Neural cell (in vitro differentiated cells): ENCODE data around the gene LGALS8. TPM values are rescaled to one million over a fixed set of nuclear protein-coding genes. Genes with fewer than 3 reads are reported as not detected.

Source experiments
- H2AFZ ChIP-seq: fragments of 200-600, 300-800 bp; sonication (generic), shearing (Covaris generic); 2 replicates; pipeline ENCODE4 v1.6.0; 2014; ENCODE audit warnings: low read depth, mild to moderate bottlenecking, antibody characterized with exemption, low read length, moderate library complexity
- H3F3A ChIP-seq: fragments of 200-600 bp; shearing (Covaris generic); 2 replicates; pipeline ENCODE4 v1.6.1; 2016; ENCODE audit warnings: mild to moderate bottlenecking, moderate library complexity, mixed read lengths, antibody characterized with exemption, low read length; ENCODE audit not compliant: insufficient read depth, poor library complexity, severe bottlenecking
- H3K27ac ChIP-seq: fragments of 200-600, 300-800 bp; sonication (generic), shearing (Covaris generic); 2 replicates; pipeline ENCODE4 v1.5.1; 2014; ENCODE audit warnings: mild to moderate bottlenecking, low read length, moderate library complexity
- H3K27me3 ChIP-seq: fragments of 300-800, 200-600 bp; sonication (generic), shearing (Covaris generic); 2 replicates; pipeline ENCODE4 v1.6.0; 2014; ENCODE audit warnings: mild to moderate bottlenecking, low read depth, low read length, moderate library complexity; ENCODE audit not compliant: insufficient read depth
- H3K36me3 ChIP-seq: fragments of 300-800, 200-600 bp; sonication (generic), shearing (Covaris generic); 2 replicates; pipeline ENCODE4 v1.5.1; 2014; ENCODE audit warnings: mild to moderate bottlenecking, antibody characterized with exemption, low read length, moderate library complexity; ENCODE audit not compliant: insufficient read depth
- H3K4me2 ChIP-seq: fragments of 300-800, 200-600 bp; sonication (generic), shearing (Covaris generic); 2 replicates; pipeline ENCODE4 v1.6.0; 2014; ENCODE audit warnings: mild to moderate bottlenecking, low read length
- H3K4me3 ChIP-seq: fragments of 300-800, 200-600 bp; sonication (generic), shearing (Covaris generic); 2 replicates; pipeline ENCODE4 v1.5.1; 2014; ENCODE audit warnings: mild to moderate bottlenecking, low read length, moderate library complexity
- H3K79me2 ChIP-seq: fragments of 200-600 bp; shearing (Covaris generic); replicated peaks from 2 replicates; pipeline ENCODE4 v1.6.0; 2014; ENCODE audit warnings: mild to moderate bottlenecking, low read length, moderate library complexity; ENCODE audit not compliant: insufficient read depth
- H3K9ac ChIP-seq: fragments of 300-800, 200-600 bp; sonication (generic), shearing (Covaris generic); 2 replicates; pipeline ENCODE4 v1.6.1; 2016; ENCODE audit warnings: mild to moderate bottlenecking, low read length, mixed read lengths
- H3K9me2 ChIP-seq: fragments of 200-600 bp; shearing (Covaris generic); 2 replicates; pipeline ENCODE4 v1.6.1; 2016; ENCODE audit warnings: mild to moderate bottlenecking, low read length, mixed read lengths; ENCODE audit not compliant: insufficient read depth
- H3K9me3 ChIP-seq: fragments of 200-600, 300-800 bp; sonication (generic), shearing (Covaris generic); 2 replicates; pipeline ENCODE4 v1.6.1; 2016; ENCODE audit warnings: mild to moderate bottlenecking, mixed run types, low read length, moderate library complexity, mixed read lengths
- H4K20me1 ChIP-seq: fragments of 200-600 bp; shearing (Covaris generic); 2 replicates; pipeline ENCODE4 v1.6.1; 2016; ENCODE audit warnings: mild to moderate bottlenecking, mixed run types; ENCODE audit not compliant: insufficient read depth
- EP300 ChIP-seq: fragments of 450-650 bp; conservative IDR thresholded peaks from 2 replicates; pipeline ENCODE4 v1.6.1; 2014; ENCODE audit warnings: antibody characterized with exemption, mild to moderate bottlenecking, moderate library complexity; ENCODE audit not compliant: poor library complexity, severe bottlenecking
- EZH2 ChIP-seq: fragments of 200-600, 300-800 bp; shearing (Covaris generic), sonication (generic); IDR thresholded peaks from 2 replicates; pipeline ENCODE4 v1.6.1; 2014; ENCODE audit warnings: antibody characterized with exemption, low read length, borderline replicate concordance, mild to moderate bottlenecking; ENCODE audit not compliant: insufficient read depth, poor library complexity, severe bottlenecking
- MXI1 ChIP-seq: fragments of 450-650 bp; conservative IDR thresholded peaks from 2 replicates; pipeline ENCODE4 v1.6.1; 2014; ENCODE audit warnings: antibody characterized with exemption, mild to moderate bottlenecking; ENCODE audit not compliant: poor library complexity, severe bottlenecking
- POLR2AphosphoS5 ChIP-seq: IDR thresholded peaks from 2 replicates; pipeline ENCODE4 v1.6.1; 2012
- RAD21 ChIP-seq: fragments of 450-650 bp; conservative IDR thresholded peaks from 2 replicates; pipeline ENCODE4 v1.6.1; 2014; ENCODE audit warnings: antibody characterized with exemption, mild to moderate bottlenecking, moderate library complexity
- SMC3 ChIP-seq: fragments of 450-650 bp; conservative IDR thresholded peaks from 2 replicates; pipeline ENCODE4 v1.6.1; 2014; ENCODE audit warnings: antibody characterized with exemption, mild to moderate bottlenecking, moderate library complexity; ENCODE audit not compliant: poor library complexity
- TAF1 ChIP-seq: IDR thresholded peaks from 2 replicates; pipeline ENCODE4 v1.6.1; 2012; ENCODE audit warnings: low read depth
- polyA plus RNA-seq: library from polyadenylated mRNA; depleted of rRNA; stranded (reverse); fragments of >200 nt; gene quantifications from 2 replicates; pipeline ENCODE4 v1.2.3, GENCODE V29; 2014
- TF ChIP-seq, protein P1 (sequence below): IDR thresholded peaks from 2 replicates; pipeline ENCODE4 v1.6.1; 2012; ENCODE audit warnings: borderline replicate concordance
- TF ChIP-seq, protein P2 (sequence below): fragments of 450-650 bp; IDR thresholded peaks from 2 replicates; pipeline ENCODE4 v1.5.1; 2014; ENCODE audit warnings: antibody characterized with exemption, mild to moderate bottlenecking, moderate library complexity; ENCODE audit not compliant: poor library complexity, severe bottlenecking

Gene LGALS8
- polyA plus RNA-seq, 1 donor from 2014 or later, result 1.0 TPM

DNA sequence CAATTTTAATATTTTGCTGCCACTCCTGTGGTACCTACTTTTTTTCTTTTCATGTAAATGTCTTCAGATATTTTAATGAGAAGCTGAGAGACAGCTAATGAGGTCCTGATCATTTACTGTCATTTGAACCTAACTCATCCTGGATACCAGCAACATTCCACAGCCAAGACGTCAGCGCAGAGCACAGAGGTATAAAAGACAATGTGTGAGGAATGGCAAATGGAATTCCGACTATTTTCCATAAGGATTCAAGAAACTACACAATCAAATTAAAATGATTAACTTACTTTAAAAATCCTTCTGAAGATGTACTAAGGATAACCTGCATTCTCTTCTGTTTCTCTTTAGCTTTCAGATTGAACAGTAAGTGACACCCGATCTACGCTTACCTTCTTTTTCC lies 41.7 kb downstream of the LGALS8 start:
- Histone ChIP-seq H4K20me1 (no peaks in the 10 kb centered on the region), H3F3A (no peaks in the 10 kb centered on the region), H2AFZ (no peak overlapping the region), H3K4me2 (no peak overlapping the region), H3K9me3 (no peaks in the 10 kb centered on the region), H3K9ac (no peak overlapping the region), H3K27ac (no peak overlapping the region), H3K9me2 (no peaks in the 10 kb centered on the region), H3K4me3 (no peak overlapping the region), H3K36me3 (peaks cover 3% of the 10 kb centered on the region), H3K27me3 (no peaks in the 10 kb centered on the region), H3K79me2 (no peaks in the 10 kb centered on the region)
- TF ChIP-seq TAF1 (no peak), MXI1 (no peak), RAD21 (no peak), POLR2AphosphoS5 (no peak), SMC3 (no peak), EP300 (no peak), EZH2 (no peak)
- TF ChIP-seq, protein P1, sequence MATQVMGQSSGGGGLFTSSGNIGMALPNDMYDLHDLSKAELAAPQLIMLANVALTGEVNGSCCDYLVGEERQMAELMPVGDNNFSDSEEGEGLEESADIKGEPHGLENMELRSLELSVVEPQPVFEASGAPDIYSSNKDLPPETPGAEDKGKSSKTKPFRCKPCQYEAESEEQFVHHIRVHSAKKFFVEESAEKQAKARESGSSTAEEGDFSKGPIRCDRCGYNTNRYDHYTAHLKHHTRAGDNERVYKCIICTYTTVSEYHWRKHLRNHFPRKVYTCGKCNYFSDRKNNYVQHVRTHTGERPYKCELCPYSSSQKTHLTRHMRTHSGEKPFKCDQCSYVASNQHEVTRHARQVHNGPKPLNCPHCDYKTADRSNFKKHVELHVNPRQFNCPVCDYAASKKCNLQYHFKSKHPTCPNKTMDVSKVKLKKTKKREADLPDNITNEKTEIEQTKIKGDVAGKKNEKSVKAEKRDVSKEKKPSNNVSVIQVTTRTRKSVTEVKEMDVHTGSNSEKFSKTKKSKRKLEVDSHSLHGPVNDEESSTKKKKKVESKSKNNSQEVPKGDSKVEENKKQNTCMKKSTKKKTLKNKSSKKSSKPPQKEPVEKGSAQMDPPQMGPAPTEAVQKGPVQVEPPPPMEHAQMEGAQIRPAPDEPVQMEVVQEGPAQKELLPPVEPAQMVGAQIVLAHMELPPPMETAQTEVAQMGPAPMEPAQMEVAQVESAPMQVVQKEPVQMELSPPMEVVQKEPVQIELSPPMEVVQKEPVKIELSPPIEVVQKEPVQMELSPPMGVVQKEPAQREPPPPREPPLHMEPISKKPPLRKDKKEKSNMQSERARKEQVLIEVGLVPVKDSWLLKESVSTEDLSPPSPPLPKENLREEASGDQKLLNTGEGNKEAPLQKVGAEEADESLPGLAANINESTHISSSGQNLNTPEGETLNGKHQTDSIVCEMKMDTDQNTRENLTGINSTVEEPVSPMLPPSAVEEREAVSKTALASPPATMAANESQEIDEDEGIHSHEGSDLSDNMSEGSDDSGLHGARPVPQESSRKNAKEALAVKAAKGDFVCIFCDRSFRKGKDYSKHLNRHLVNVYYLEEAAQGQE, result no peak
- TF ChIP-seq, protein P2, sequence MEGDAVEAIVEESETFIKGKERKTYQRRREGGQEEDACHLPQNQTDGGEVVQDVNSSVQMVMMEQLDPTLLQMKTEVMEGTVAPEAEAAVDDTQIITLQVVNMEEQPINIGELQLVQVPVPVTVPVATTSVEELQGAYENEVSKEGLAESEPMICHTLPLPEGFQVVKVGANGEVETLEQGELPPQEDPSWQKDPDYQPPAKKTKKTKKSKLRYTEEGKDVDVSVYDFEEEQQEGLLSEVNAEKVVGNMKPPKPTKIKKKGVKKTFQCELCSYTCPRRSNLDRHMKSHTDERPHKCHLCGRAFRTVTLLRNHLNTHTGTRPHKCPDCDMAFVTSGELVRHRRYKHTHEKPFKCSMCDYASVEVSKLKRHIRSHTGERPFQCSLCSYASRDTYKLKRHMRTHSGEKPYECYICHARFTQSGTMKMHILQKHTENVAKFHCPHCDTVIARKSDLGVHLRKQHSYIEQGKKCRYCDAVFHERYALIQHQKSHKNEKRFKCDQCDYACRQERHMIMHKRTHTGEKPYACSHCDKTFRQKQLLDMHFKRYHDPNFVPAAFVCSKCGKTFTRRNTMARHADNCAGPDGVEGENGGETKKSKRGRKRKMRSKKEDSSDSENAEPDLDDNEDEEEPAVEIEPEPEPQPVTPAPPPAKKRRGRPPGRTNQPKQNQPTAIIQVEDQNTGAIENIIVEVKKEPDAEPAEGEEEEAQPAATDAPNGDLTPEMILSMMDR, result no peak

DNA sequence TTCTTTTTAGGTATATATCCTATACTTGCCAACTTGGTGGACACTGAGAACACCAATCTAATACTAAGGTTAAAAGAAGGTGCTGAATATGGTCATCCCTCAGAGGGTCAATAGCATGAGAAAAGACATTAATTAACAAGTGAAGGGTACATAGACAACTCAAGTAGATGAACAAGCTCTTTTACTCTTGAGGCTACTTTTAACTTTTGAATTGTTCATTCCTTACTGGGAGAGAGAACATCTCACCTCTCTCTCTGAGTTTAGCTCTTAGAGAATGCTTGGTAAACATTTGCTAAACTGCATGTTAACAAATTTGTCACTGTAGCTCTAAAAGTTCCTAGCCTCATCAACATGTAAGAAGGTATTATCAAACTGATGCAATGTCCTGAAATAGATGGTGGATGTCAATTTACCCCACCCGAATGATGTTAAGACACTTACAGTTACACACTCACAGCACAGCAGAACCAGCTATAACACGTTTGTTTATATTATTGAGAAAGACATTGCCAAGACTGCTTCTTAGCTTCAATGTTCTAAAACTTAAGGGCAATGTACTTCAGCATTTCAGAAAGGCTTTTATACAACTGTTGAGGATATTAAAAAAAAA lies 44.6 kb downstream of the LGALS8 start:
- Histone ChIP-seq H3K9ac (no peak overlapping the region), H4K20me1 (no peaks in the 10 kb centered on the region), H2AFZ (no peak overlapping the region), H3K9me3 (no peaks in the 10 kb centered on the region), H3K36me3 (no peaks in the 10 kb centered on the region), H3K4me3 (no peak overlapping the region), H3K9me2 (no peaks in the 10 kb centered on the region), H3K27me3 (no peaks in the 10 kb centered on the region), H3K79me2 (no peaks in the 10 kb centered on the region), H3K27ac (no peak overlapping the region), H3F3A (no peaks in the 10 kb centered on the region), H3K4me2 (no peak overlapping the region)
- TF ChIP-seq MXI1 (no peak), TAF1 (no peak), EP300 (no peak), RAD21 (no peak), SMC3 (no peak), EZH2 (no peak), POLR2AphosphoS5 (no peak)
- TF ChIP-seq, protein P2, result no peak
- TF ChIP-seq, protein P1, result no peak
